OCI-LY7 (cell line): Measurements from ENCODE around the gene ATAD1. TPM values are rescaled to one million over a fixed set of nuclear protein-coding genes. Genes with fewer than 3 reads are reported as not detected.
"Not testable (repeated sequence)": the region's sequence is repeated elsewhere in the genome, so short reads cannot be mapped to it uniquely, and the experiment has no call there.

ENCODE experiments used
- BruUV-seq: library from RNA; stranded (reverse); fragments of 400-500 nt; replicated peaks from 2 replicates; lab custom pipeline; 2021; lab: Mats Ljungman, UMichigan
- CTCF ChIA-PET: fragments of 300-600 bp; sonication (Branson Sonifier 250); formaldehyde crosslinking; loops from one replicate; lab custom pipeline; 2022; ENCODE audit warnings: antibody characterized with exemption; ENCODE audit not compliant: unreplicated experiment; lab: Charles Lee
- POLR2A ChIA-PET: fragments of 300-600 bp; sonication (Branson Sonifier 250); formaldehyde crosslinking; loops from one replicate; lab custom pipeline; 2022; ENCODE audit warnings: antibody characterized with exemption; lab: Charles Lee
- DNase-seq: peaks from one replicate; pipeline ENCODE4 v3.0.0-alpha.2; 2015; ENCODE audit warnings: low spot score
- H2AFZ ChIP-seq: fragments of 200-600 bp; sonication (generic), shearing (Covaris generic); 2 replicates; pipeline ENCODE4 v1.6.1; 2014; ENCODE audit warnings: mild to moderate bottlenecking, antibody characterized with exemption, low read length, moderate library complexity
- H3K27ac ChIP-seq: fragments of 200-600 bp; sonication (generic); 2 replicates; pipeline ENCODE4 v1.5.1; 2014; ENCODE audit warnings: mixed run types, low read depth, mild to moderate bottlenecking, moderate library complexity, low read length, inconsistent platforms; ENCODE audit not compliant: poor library complexity, severe bottlenecking
- H3K36me3 ChIP-seq: fragments of 200-600 bp; sonication (generic); 2 replicates; pipeline ENCODE4 v1.6.1; 2014; ENCODE audit warnings: mild to moderate bottlenecking, antibody characterized with exemption, low read length, moderate library complexity, mixed read lengths; ENCODE audit not compliant: insufficient read depth
- H3K4me1 ChIP-seq: fragments of 200-600 bp; sonication (generic); 2 replicates; pipeline ENCODE4 v1.5.1; 2014; ENCODE audit warnings: mild to moderate bottlenecking, low read length; ENCODE audit not compliant: insufficient read depth, poor library complexity, severe bottlenecking
- H3K4me2 ChIP-seq: fragments of 200-600 bp; sonication (generic); 2 replicates; pipeline ENCODE4 v1.6.1; 2014; ENCODE audit warnings: mild to moderate bottlenecking, low read length
- H3K4me3 ChIP-seq: fragments of 200-600 bp; sonication (generic); 2 replicates; pipeline ENCODE4 v1.5.1; 2014; ENCODE audit warnings: mild to moderate bottlenecking, low read depth, low read length; ENCODE audit not compliant: poor library complexity, severe bottlenecking
- H3K79me2 ChIP-seq: fragments of 200-600 bp; sonication (generic); 2 replicates; pipeline ENCODE4 v1.6.1; 2016; ENCODE audit warnings: low read depth, mild to moderate bottlenecking, low read length, moderate library complexity, mixed read lengths; ENCODE audit not compliant: insufficient read depth
- H3K9me2 ChIP-seq: fragments of 200-600 bp; sonication (generic); 2 replicates; pipeline ENCODE4 v1.6.1; 2016; ENCODE audit warnings: mild to moderate bottlenecking, low read length, mixed read lengths; ENCODE audit not compliant: insufficient read depth
- H3K9me3 ChIP-seq: fragments of 200-600 bp; sonication (generic); 2 replicates; pipeline ENCODE4 v1.6.1; 2014; ENCODE audit warnings: mild to moderate bottlenecking, mixed run types, low read length, mixed read lengths
- H4K20me1 ChIP-seq: fragments of 200-600 bp; sonication (generic); 2 replicates; pipeline ENCODE4 v1.6.1; 2014; ENCODE audit warnings: mild to moderate bottlenecking, antibody characterized with exemption, low read length, moderate library complexity, mixed read lengths; ENCODE audit not compliant: insufficient read depth
- CTCF ChIP-seq: fragments of 200-600 bp; sonication (generic); conservative IDR thresholded peaks from 2 replicates; pipeline ENCODE4 v1.5.1; 2014; ENCODE audit warnings: mild to moderate bottlenecking, antibody characterized with exemption, low read length, moderate library complexity, mixed read lengths
- EZH2phosphoT487 ChIP-seq: fragments of 200-600 bp; sonication (generic); IDR thresholded peaks from 2 replicates; pipeline ENCODE4 v1.6.1; 2018; ENCODE audit warnings: low read depth, borderline replicate concordance, mild to moderate bottlenecking, mixed run types, antibody characterized with exemption, low read length, moderate library complexity, mixed read lengths
- intact Hi-C: fragments of 100-400 bp; cut with micrococcal nuclease; formaldehyde crosslinking; loops from one replicate; pipeline ENCODE4 v1.10.0; 2022; ENCODE audit not compliant: unreplicated experiment
- total RNA-seq, 2 experiments: library from RNA; depleted of rRNA in 1 of 2; stranded (reverse); fragments of >200 nt in 1 of 2; shearing (Covaris generic) in 1 of 2; gene quantifications; 2 replicates each; pipeline ENCODE4 v1.2.3, GENCODE V29; 2014 to 2022

ATAD1 gene
- total RNA-seq, 2 experiments from 2014 or later = 19.6 to 47.7 TPM

- TF ChIP-seq CTCF (no peak), EZH2phosphoT487 (no peak)
- POLR2A ChIA-PET = no interaction called here
- Histone ChIP-seq H2AFZ (no peak overlapping the region), H3K4me3 (no peak overlapping the region), H3K9me3 (no peaks in the 10 kb centered on the region), H3K9me2 (no peaks in the 10 kb centered on the region), H3K79me2 (no peaks in the 10 kb centered on the region), H3K4me1 (no peaks in the 10 kb centered on the region), H3K36me3 (0 out of 2 replicates have a peak, but pooled peaks cover under 1% of the 10 kb centered on the region), H3K4me2 (no peak overlapping the region), H4K20me1 (no peaks in the 10 kb centered on the region), H3K27ac (no peak overlapping the region)
- CTCF ChIA-PET = no interaction called here
- intact Hi-C loops = no loop called here
- DNase-seq = no peak
- no TSS peak for BruUV-seq
Measured at GRCh38 chr10:87746911-87747310, 71.1 kb downstream of the ATAD1 start.

- Histone ChIP-seq H3K36me3 (no peaks in the 10 kb centered on the region), H3K9me2 (no peaks in the 10 kb centered on the region), H3K4me1 (no peaks in the 10 kb centered on the region), H3K27ac (no peak overlapping the region), H4K20me1 (no peaks in the 10 kb centered on the region), H2AFZ (no peak overlapping the region), H3K4me2 (no peak overlapping the region), H3K9me3 (no peaks in the 10 kb centered on the region), H3K79me2 (no peaks in the 10 kb centered on the region), H3K4me3 (no peak overlapping the region)
- intact Hi-C loops = no loop called here
- no peak for TF ChIP-seq EZH2phosphoT487
- TF ChIP-seq CTCF = no peak
- DNase-seq = no peak
- POLR2A ChIA-PET = no interaction called here
- BruUV-seq = no TSS peak
- CTCF ChIA-PET = interaction anchor here (1.2 kb wide), 1 partner anchor 15 kb away, joined by 3 read pairs; no protein-coding TSS in a partner anchor
Measured at GRCh38 chr10:87744606-87745005, 73.4 kb downstream of the ATAD1 start.

- H3K4me1 ChIP-seq, BruUV-seq, H4K20me1 ChIP-seq, H3K36me3 ChIP-seq, H3K79me2 ChIP-seq, H3K9me3 ChIP-seq, H2AFZ ChIP-seq, H3K9me2 ChIP-seq, CTCF ChIA-PET, intact Hi-C loops, H3K4me2 ChIP-seq, H3K27ac ChIP-seq, DNase-seq, H3K4me3 ChIP-seq: not testable (repeated sequence)
- POLR2A ChIA-PET = interaction anchor here (0.6 to 0.8 kb wide), 4 partner anchors 11 to 1215 kb away, joined by 3 to 5 read pairs (median 4); no protein-coding TSS in a partner anchor
Measured at GRCh38 chr10:87742992-87743610, 74.9 kb downstream of the ATAD1 start.
